HepG2 (cell line): ENCODE measurements around the gene ZDHHC7.

Source experiments
- GABPA ChIP-seq, 2 experiments: IDR thresholded peaks; 2 replicates each; pipeline ENCODE4 v1.6.1; 2011 to 2016; ENCODE audit warnings: low read depth in 2 of 2, low read length in 1 of 2, missing biosample characterization in 1 of 2, missing genetic modification characterization in 1 of 2
- IRX3 ChIP-seq: sonication (generic); formaldehyde crosslinking; IDR thresholded peaks from 2 replicates; pipeline ENCODE4 v1.8.1; 2023; ENCODE audit warnings: mild to moderate bottlenecking, low read depth, missing genetic modification reagents, borderline replicate concordance
- POLR2A ChIP-seq, 2 experiments: IDR thresholded peaks; 2 replicates each; pipeline ENCODE4 v1.6.1; 2011; ENCODE audit warnings: low read depth in 2 of 2, low read length in 2 of 2, mild to moderate bottlenecking in 1 of 2, moderate library complexity in 1 of 2; ENCODE audit not compliant: insufficient read depth in 1 of 2
- SUZ12 ChIP-seq: fragments of 150-350 bp; IDR thresholded peaks from 2 replicates; pipeline ENCODE4 v1.6.1; 2014; ENCODE audit warnings: low read depth, low read length
- ZNF253 ChIP-seq: sonication (generic); formaldehyde crosslinking; IDR thresholded peaks from 2 replicates; pipeline ENCODE4 v1.8.0; 2022; ENCODE audit warnings: mild to moderate bottlenecking, missing genetic modification reagents, borderline replicate concordance
- ZNF644 ChIP-seq: IDR thresholded peaks from 2 replicates; pipeline ENCODE4 v1.6.1; 2016; ENCODE audit warnings: low read depth
- ZNF879 ChIP-seq: sonication (generic); formaldehyde crosslinking; IDR thresholded peaks from 2 replicates; pipeline ENCODE4 v1.8.1; 2023; ENCODE audit warnings: missing genetic modification reagents
- TF ChIP-seq, protein P1 (sequence below): sonication (generic); formaldehyde crosslinking; IDR thresholded peaks from 2 replicates; pipeline ENCODE4 v1.5.0; 2020; ENCODE audit warnings: mild to moderate bottlenecking, missing genetic modification reagents, moderate library complexity
- TF ChIP-seq, protein P2 (sequence below): sonication (generic); formaldehyde crosslinking; IDR thresholded peaks from 2 replicates; pipeline ENCODE4 v1.4.0; 2020; ENCODE audit warnings: missing genetic modification reagents
- TF ChIP-seq, protein P3 (sequence below): sonication (generic); formaldehyde crosslinking; IDR thresholded peaks from 2 replicates; pipeline ENCODE4 v1.8.1; 2023; ENCODE audit warnings: mild to moderate bottlenecking, missing genetic modification reagents, borderline replicate concordance
- TF ChIP-seq, protein P4 (sequence below): sonication (generic); formaldehyde crosslinking; IDR thresholded peaks from 2 replicates; pipeline ENCODE4 v1.4.0; 2020; ENCODE audit warnings: missing genetic modification reagents

DNA sequence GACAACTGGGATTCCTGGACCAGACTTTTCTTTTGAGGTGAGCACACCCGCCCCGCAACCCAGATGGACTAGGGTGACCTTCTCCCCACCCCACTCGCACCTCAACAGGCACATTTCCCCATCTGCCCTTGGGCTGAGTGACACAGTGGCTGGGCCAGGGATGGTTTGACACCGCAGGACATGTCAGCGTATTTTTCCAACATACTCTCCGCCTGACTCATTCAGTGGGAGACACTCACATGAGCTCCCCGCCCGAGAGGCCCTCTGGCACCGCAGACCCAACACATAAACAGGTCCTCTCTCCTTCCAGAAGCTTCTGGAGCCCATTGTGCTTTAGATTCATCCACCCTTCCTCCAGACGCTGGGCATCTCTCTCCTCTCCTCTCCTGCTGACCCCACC, 69.4 kb downstream of the ZDHHC7 start:
- TF ChIP-seq GABPA (IDR thresholded peaks at IDR 0.05; ENCODE audit: low read depth, low read length), result no peak
- no peak for TF ChIP-seq GABPA (CRISPR knock-in tag; IDR thresholded peaks at IDR 0.05; ENCODE audit: low read depth)
- no peak for TF ChIP-seq SUZ12
- TF ChIP-seq, protein P1, sequence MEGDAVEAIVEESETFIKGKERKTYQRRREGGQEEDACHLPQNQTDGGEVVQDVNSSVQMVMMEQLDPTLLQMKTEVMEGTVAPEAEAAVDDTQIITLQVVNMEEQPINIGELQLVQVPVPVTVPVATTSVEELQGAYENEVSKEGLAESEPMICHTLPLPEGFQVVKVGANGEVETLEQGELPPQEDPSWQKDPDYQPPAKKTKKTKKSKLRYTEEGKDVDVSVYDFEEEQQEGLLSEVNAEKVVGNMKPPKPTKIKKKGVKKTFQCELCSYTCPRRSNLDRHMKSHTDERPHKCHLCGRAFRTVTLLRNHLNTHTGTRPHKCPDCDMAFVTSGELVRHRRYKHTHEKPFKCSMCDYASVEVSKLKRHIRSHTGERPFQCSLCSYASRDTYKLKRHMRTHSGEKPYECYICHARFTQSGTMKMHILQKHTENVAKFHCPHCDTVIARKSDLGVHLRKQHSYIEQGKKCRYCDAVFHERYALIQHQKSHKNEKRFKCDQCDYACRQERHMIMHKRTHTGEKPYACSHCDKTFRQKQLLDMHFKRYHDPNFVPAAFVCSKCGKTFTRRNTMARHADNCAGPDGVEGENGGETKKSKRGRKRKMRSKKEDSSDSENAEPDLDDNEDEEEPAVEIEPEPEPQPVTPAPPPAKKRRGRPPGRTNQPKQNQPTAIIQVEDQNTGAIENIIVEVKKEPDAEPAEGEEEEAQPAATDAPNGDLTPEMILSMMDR (CRISPR knock-in tag), result no peak
- TF ChIP-seq, protein P2, sequence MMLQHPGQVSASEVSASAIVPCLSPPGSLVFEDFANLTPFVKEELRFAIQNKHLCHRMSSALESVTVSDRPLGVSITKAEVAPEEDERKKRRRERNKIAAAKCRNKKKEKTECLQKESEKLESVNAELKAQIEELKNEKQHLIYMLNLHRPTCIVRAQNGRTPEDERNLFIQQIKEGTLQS (CRISPR knock-in tag), result no peak
- TF ChIP-seq, protein P3, sequence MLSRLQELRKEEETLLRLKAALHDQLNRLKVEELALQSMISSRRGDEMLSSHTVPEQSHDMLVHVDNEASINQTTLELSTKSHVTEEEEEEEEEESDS (CRISPR knock-in tag), result no peak
- TF ChIP-seq ZNF644 (CRISPR knock-in tag), result no peak
- TF ChIP-seq, protein P4, sequence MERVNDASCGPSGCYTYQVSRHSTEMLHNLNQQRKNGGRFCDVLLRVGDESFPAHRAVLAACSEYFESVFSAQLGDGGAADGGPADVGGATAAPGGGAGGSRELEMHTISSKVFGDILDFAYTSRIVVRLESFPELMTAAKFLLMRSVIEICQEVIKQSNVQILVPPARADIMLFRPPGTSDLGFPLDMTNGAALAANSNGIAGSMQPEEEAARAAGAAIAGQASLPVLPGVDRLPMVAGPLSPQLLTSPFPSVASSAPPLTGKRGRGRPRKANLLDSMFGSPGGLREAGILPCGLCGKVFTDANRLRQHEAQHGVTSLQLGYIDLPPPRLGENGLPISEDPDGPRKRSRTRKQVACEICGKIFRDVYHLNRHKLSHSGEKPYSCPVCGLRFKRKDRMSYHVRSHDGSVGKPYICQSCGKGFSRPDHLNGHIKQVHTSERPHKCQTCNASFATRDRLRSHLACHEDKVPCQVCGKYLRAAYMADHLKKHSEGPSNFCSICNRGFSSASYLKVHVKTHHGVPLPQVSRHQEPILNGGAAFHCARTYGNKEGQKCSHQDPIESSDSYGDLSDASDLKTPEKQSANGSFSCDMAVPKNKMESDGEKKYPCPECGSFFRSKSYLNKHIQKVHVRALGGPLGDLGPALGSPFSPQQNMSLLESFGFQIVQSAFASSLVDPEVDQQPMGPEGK (CRISPR knock-in tag), result no peak
- no peak for TF ChIP-seq ZNF879 (CRISPR knock-in tag)
- TF ChIP-seq POLR2A (IDR thresholded peaks at IDR 0.05; ENCODE audit: insufficient read depth in 1 of 2, low read depth in 2 of 2, low read length in 2 of 2), result no peak
- no peak for TF ChIP-seq ZNF253 (CRISPR knock-in tag)
- TF ChIP-seq IRX3 (CRISPR knock-in tag), result no peak
